Smooth muscle cell (in vitro differentiated cells): ENCODE measurements around the gene GATAD1. TPM values are rescaled to one million over a fixed set of nuclear protein-coding genes. Genes with fewer than 3 reads are reported as not detected.

Source experiments
- DNase-seq: peaks from one replicate; lab custom pipeline; 2025; ENCODE audit not compliant: unreplicated experiment; lab: John Stamatoyannopoulos, UW
- H2AFZ ChIP-seq: fragments of 200-600 bp; sonication (generic); 2 replicates; pipeline ENCODE4 v1.6.0; 2016; ENCODE audit warnings: antibody characterized with exemption, low read depth, mild to moderate bottlenecking
- H3F3A ChIP-seq: fragments of 200-600 bp; sonication (generic); 2 replicates; pipeline ENCODE4 v1.6.0; 2017; ENCODE audit warnings: antibody characterized with exemption, low read depth
- H3K27ac ChIP-seq: fragments of 200-600 bp; sonication (generic); 2 replicates; pipeline ENCODE4 v1.5.1; 2016; ENCODE audit warnings: low read depth, mild to moderate bottlenecking
- H3K27me3 ChIP-seq: fragments of 200-600 bp; sonication (generic); 2 replicates; pipeline ENCODE4 v1.6.1; 2016; ENCODE audit warnings: low read depth, mild to moderate bottlenecking
- H3K36me3 ChIP-seq: fragments of 200-600 bp; sonication (generic); 2 replicates; pipeline ENCODE4 v1.5.1; 2016; ENCODE audit warnings: low read depth
- H3K4me1 ChIP-seq: fragments of 200-600 bp; sonication (generic); 2 replicates; pipeline ENCODE4 v1.5.1; 2016; ENCODE audit warnings: low read depth
- H3K4me2 ChIP-seq: fragments of 200-600 bp; sonication (generic); 2 replicates; pipeline ENCODE4 v1.6.0; 2016; ENCODE audit warnings: mild to moderate bottlenecking
- H3K4me3 ChIP-seq: fragments of 200-600 bp; sonication (generic); 2 replicates; pipeline ENCODE4 v1.5.1; 2016; ENCODE audit warnings: mild to moderate bottlenecking
- H3K79me2 ChIP-seq: fragments of 200-600 bp; sonication (generic); 2 replicates; pipeline ENCODE4 v1.6.0; 2016; ENCODE audit warnings: low read depth, mild to moderate bottlenecking
- H3K9ac ChIP-seq: fragments of 200-600 bp; sonication (generic); 2 replicates; pipeline ENCODE4 v1.6.0; 2016; ENCODE audit warnings: low read depth
- H3K9me3 ChIP-seq: fragments of 200-600 bp; sonication (generic); replicated peaks from 2 replicates; pipeline ENCODE4 v1.5.1; 2016; ENCODE audit warnings: low read depth
- H4K20me1 ChIP-seq: fragments of 200-600 bp; sonication (generic); 2 replicates; pipeline ENCODE4 v1.6.0; 2016; ENCODE audit warnings: low read depth
- CTCF ChIP-seq: fragments of 200-600 bp; sonication (generic); IDR thresholded peaks from 2 replicates; pipeline ENCODE4 v1.5.1; 2017; ENCODE audit warnings: borderline replicate concordance, mild to moderate bottlenecking, antibody characterized with exemption; ENCODE audit not compliant: insufficient read depth, poor library complexity, severe bottlenecking
- WGBS: methylation state at CpG from one replicate; pipeline ENCODE4 v1.1.7; 2016; ENCODE audit warnings: low lambda C conversion rate; 5-methylcytosine and 5-hydroxymethylcytosine counted together
- polyA plus RNA-seq: library from polyadenylated mRNA; unstranded; fragments of >200 nt; fragmentation: Nextera tagmentation; extraction: Ambion mirVana; gene quantifications from 2 replicates; pipeline ENCODE4 v1.2.1, GENCODE V29; 2016
- total RNA-seq: library from RNA; depleted of rRNA; stranded (reverse); fragments of >200 nt; gene quantifications from 2 replicates; pipeline ENCODE4 v1.2.3, GENCODE V29; 2014

The GATAD1 gene
- total and polyA plus RNA-seq, 2 experiments from 2014 or later, result 20.7 to 21.8 TPM

GRCh38 chr7:92425311-92425947 is 21.9 kb upstream of the GATAD1 start:
- Histone ChIP-seq H2AFZ (peak overlapping the region; percentile 6), H3K4me2 (no peak overlapping the region), H3K9ac (no peak overlapping the region), H3K36me3 (no peaks in the 10 kb centered on the region), H3K79me2 (no peaks in the 10 kb centered on the region), H3K4me1 (peaks cover 3% of the 10 kb centered on the region), H3K4me3 (no peak overlapping the region), H3K27ac (no peak overlapping the region), H3F3A (no peaks in the 10 kb centered on the region), H3K9me3 (no peaks in the 10 kb centered on the region), H4K20me1 (no peaks in the 10 kb centered on the region), H3K27me3 (no peaks in the 10 kb centered on the region)
- no peak for DNase-seq
- TF ChIP-seq CTCF, result no peak
- 66% methylated on average over 20 of the region's 20 CpGs for WGBS

GRCh38 chr7:92427193-92427592 is 20.1 kb upstream of the GATAD1 start:
- H3K36me3 ChIP-seq, result no peaks in the 10 kb centered on the region
- TF ChIP-seq CTCF, result no peak
- H3F3A ChIP-seq, result no peaks in the 10 kb centered on the region
- no peak overlapping the region for H3K9ac ChIP-seq
- WGBS, result 82% methylated on average over 3 of the region's 3 CpGs
- H3K79me2 ChIP-seq, result no peaks in the 10 kb centered on the region
- H3K27ac ChIP-seq, result no peak overlapping the region
- no peaks in the 10 kb centered on the region for H3K9me3 ChIP-seq
- H3K4me2 ChIP-seq, result no peak overlapping the region
- DNase-seq, result no peak
- H2AFZ ChIP-seq, result no peak overlapping the region
- peaks cover 3% of the 10 kb centered on the region for H3K4me1 ChIP-seq
- no peaks in the 10 kb centered on the region for H4K20me1 ChIP-seq
- H3K27me3 ChIP-seq, result no peaks in the 10 kb centered on the region
- H3K4me3 ChIP-seq, result no peak overlapping the region

- no peak overlapping the region for H2AFZ ChIP-seq
- WGBS, result 88% methylated on average over 3 of the region's 3 CpGs
- no peaks in the 10 kb centered on the region for H3K27me3 ChIP-seq
- no peak overlapping the region for H3K27ac ChIP-seq
- H3K79me2 ChIP-seq, result no peaks in the 10 kb centered on the region
- H3K4me2 ChIP-seq, result no peak overlapping the region
- no peak for DNase-seq
- no peak overlapping the region for H3K9ac ChIP-seq
- no peaks in the 10 kb centered on the region for H3F3A ChIP-seq
- TF ChIP-seq CTCF, result no peak
- no peaks in the 10 kb centered on the region for H3K4me1 ChIP-seq
- no peaks in the 10 kb centered on the region for H4K20me1 ChIP-seq
- H3K9me3 ChIP-seq, result no peaks in the 10 kb centered on the region
- H3K4me3 ChIP-seq, result no peak overlapping the region
- H3K36me3 ChIP-seq, result no peaks in the 10 kb centered on the region
Measured at GRCh38 chr7:92432299-92432946, 14.9 kb upstream of the GATAD1 start.

GRCh38 chr7:92433019-92433418 is 14.3 kb upstream of the GATAD1 start:
- 96% methylated on average over 8 of the region's 8 CpGs for WGBS
- Histone ChIP-seq H3K4me1 (no peaks in the 10 kb centered on the region), H4K20me1 (no peaks in the 10 kb centered on the region), H3K4me3 (no peak overlapping the region), H3K4me2 (no peak overlapping the region), H3K36me3 (no peaks in the 10 kb centered on the region), H3F3A (no peaks in the 10 kb centered on the region), H3K27ac (no peak overlapping the region), H3K27me3 (no peaks in the 10 kb centered on the region), H3K9ac (no peak overlapping the region), H3K9me3 (no peaks in the 10 kb centered on the region), H2AFZ (no peak overlapping the region), H3K79me2 (no peaks in the 10 kb centered on the region)
- no peak for DNase-seq
- no peak for TF ChIP-seq CTCF
